K562 (cell line): Measurements from ENCODE around the gene OTUD5. TPM values are rescaled to one million over a fixed set of nuclear protein-coding genes. Genes with fewer than 3 reads are reported as not detected.

Experiments used
- CREB5 ChIP-seq: fragments of 250-450 bp; sonication (Bioruptor Pico); IDR thresholded peaks from 2 replicates; pipeline ENCODE4 v1.5.0; 2020; ENCODE audit warnings: mild to moderate bottlenecking
- NCOR1 ChIP-seq: fragments of 450-650 bp; IDR thresholded peaks from 2 replicates; pipeline ENCODE4 v1.6.1; 2016; ENCODE audit warnings: mild to moderate bottlenecking, moderate library complexity
- SAP30 ChIP-seq: fragments of 200-600 bp; sonication (generic); IDR thresholded peaks from 2 replicates; pipeline ENCODE4 v1.6.1; 2012; ENCODE audit warnings: borderline replicate concordance, low read depth, mild to moderate bottlenecking, moderate library complexity, low read length, control low read depth, inconsistent platforms; ENCODE audit not compliant: insufficient read depth, poor library complexity, severe bottlenecking
- SIN3A ChIP-seq, 2 experiments: fragments of 150-350 bp in 1 of 2; IDR thresholded peaks; 2 replicates each; pipeline ENCODE4 v1.6.1; 2011 to 2016; ENCODE audit warnings: borderline replicate concordance in 2 of 2, low read depth in 2 of 2, low read length in 2 of 2, mild to moderate bottlenecking in 2 of 2, moderate library complexity in 2 of 2; ENCODE audit not compliant: control insufficient read depth in 1 of 2
- TCF3 ChIP-seq: sonication (generic); formaldehyde crosslinking; IDR thresholded peaks from 2 replicates; pipeline ENCODE4 v1.4.0; 2020; ENCODE audit warnings: mild to moderate bottlenecking, missing genetic modification reagents
- ZBTB8A ChIP-seq: fragments of 450-650 bp; IDR thresholded peaks from 2 replicates; pipeline ENCODE4 v1.6.1; 2018; ENCODE audit warnings: mild to moderate bottlenecking, moderate library complexity; ENCODE audit not compliant: partially characterized antibody
- ZBTB9 ChIP-seq: fragments of 450-650 bp; formaldehyde crosslinking; IDR thresholded peaks from 2 replicates; pipeline ENCODE4 v1.4.0; 2020; ENCODE audit warnings: mild to moderate bottlenecking, moderate library complexity
- ZKSCAN3 ChIP-seq: fragments of 250-450 bp; sonication (Bioruptor Pico); IDR thresholded peaks from 2 replicates; pipeline ENCODE4 v1.4.0; 2020
- ZNF354B ChIP-seq: fragments of 250-450 bp; sonication (Bioruptor Pico); IDR thresholded peaks from 2 replicates; pipeline ENCODE4 v1.4.0; 2020
- ZNF384 ChIP-seq: IDR thresholded peaks from 2 replicates; pipeline ENCODE4 v1.6.1; 2012; ENCODE audit warnings: low read depth, low read length, improper control_type of control experiment
- polyA plus RNA-seq, 8 experiments: library from polyadenylated mRNA; depleted of rRNA in 4 of 8; stranded (reverse) in 5 of 8; unstranded in 3 of 8; fragments of >200 nt; fragmentation: Nextera tagmentation in 2 of 8; fragmentation: Illumina TruSeq in 1 of 8; extraction: Ambion mirVana in 2 of 8; extraction: Trizol in 1 of 8; gene quantifications; 2 replicates each; pipeline versions ENCODE4 v1.2.1 to v1.2.3, GENCODE V29; 2011 to 2014; ENCODE audit warnings: inconsistent platforms in 1 of 8, missing spikeins in 1 of 8
- total RNA-seq, 7 experiments: library from RNA; depleted of rRNA in 6 of 7; stranded (reverse); fragments of >200 nt in 6 of 7; fragmentation: Illumina TruSeq in 2 of 7; extraction: Trizol in 2 of 7; gene quantifications; 2 replicates each; pipeline versions ENCODE4 v1.2.1 to v1.2.3, GENCODE V29; 2011 to 2021; ENCODE audit warnings: low replicate concordance in 1 of 7

OTUD5 gene
- total and polyA plus RNA-seq, 9 of the 15 experiments (the other 6 are each of a cell fraction or from before 2014, with no cell fraction given), result 3.6 to 102 (median 59.0) TPM

- no peak for TF ChIP-seq ZBTB9 (CRISPR knock-in tag)
- TF ChIP-seq ZNF384, result no peak
- no peak for TF ChIP-seq ZKSCAN3 (CRISPR knock-in tag)
- TF ChIP-seq TCF3, result no peak
- no peak for TF ChIP-seq SAP30
- TF ChIP-seq ZNF354B (CRISPR knock-in tag), result no peak
- TF ChIP-seq CREB5 (CRISPR knock-in tag), result no peak
- TF ChIP-seq ZBTB8A, result no peak
- no peak for TF ChIP-seq NCOR1
- 0 out of 4 replicates have a peak, but pooled peaks of 1 of the 2 experiments have one; percentile 8 for TF ChIP-seq SIN3A (IDR thresholded peaks at IDR 0.05; ENCODE audit: borderline replicate concordance in 2 of 2, control insufficient read depth in 1 of 2, low read depth in 2 of 2, low read length in 2 of 2)
Observed at GRCh38 chrX:48918301-48918642, 39.1 kb downstream of the OTUD5 start (continued).
